Measurements from ENCODE around the gene HLCS. TPM values are rescaled to one million over a fixed set of nuclear protein-coding genes. Genes with fewer than 3 reads are reported as not detected.

Gene HLCS
- total RNA-seq, 4 donors from 2014 or later: 20.0 to 75.4 (median 32.8) TPM

GRCh38 chr21:36828208-36828607 is 138.3 kb downstream of the HLCS start:
- intact Hi-C loops (cut with DNase I; ENCODE audit: low total_unique reads) (no loop called here), in situ Hi-C loops (cut with MboI; ENCODE audit: low pct_ligation_motif_present in 1 of 4, low pct_unique_long_range_greater_than_20kb in 1 of 4, low sequenced_read_pairs in 3 of 4) (no loop called here)
- Histone ChIP-seq H3K4me3 (no peak overlapping the region), H3K27ac (no peak overlapping the region), H3K4me1 (no peaks in the 10 kb centered on the region), H3K27me3 (no peaks in the 10 kb centered on the region), H3K36me3 (no peaks in the 10 kb centered on the region), H3K9me3 (no peaks in the 10 kb centered on the region)
- 93% methylated on average over 3 of the region's 3 CpGs for WGBS, 2 donors (ENCODE audit: low coverage in 1 of 2)
- DNase-seq: no peak
- TF ChIP-seq EP300 (IDR thresholded peaks at IDR 0.05; ENCODE audit: low read depth) (no peak), CTCF (IDR thresholded peaks at IDR 0.05) (no peak), POLR2AphosphoS5 (IDR thresholded peaks at IDR 0.05) (no peak), POLR2A (IDR thresholded peaks at IDR 0.05) (no peak)

GRCh38 chr21:36825658-36826057 is 140.8 kb downstream of the HLCS start:
- TF ChIP-seq POLR2A (IDR thresholded peaks at IDR 0.05): no peak
- Histone ChIP-seq H3K36me3 (no peaks in the 10 kb centered on the region), H3K27ac (no peak overlapping the region), H3K4me3 (no peak overlapping the region), H3K27me3 (no peaks in the 10 kb centered on the region), H3K4me1 (no peaks in the 10 kb centered on the region), H3K9me3 (no peaks in the 10 kb centered on the region)
- intact Hi-C loops (cut with DNase I; ENCODE audit: low total_unique reads) (no loop called here), in situ Hi-C loops (cut with MboI; ENCODE audit: low pct_ligation_motif_present in 1 of 4, low pct_unique_long_range_greater_than_20kb in 1 of 4, low sequenced_read_pairs in 3 of 4) (no loop called here)
- no peak for DNase-seq
- 79 to 91% methylated on average over 2 to 5 of the region's 5 CpGs for WGBS, 2 donors (ENCODE audit: low coverage in 1 of 2)

- whole genome bisulfite sequencing, 2 donors (ENCODE audit: low coverage in 1 of 2): 82% methylated on average over 7 of the region's 7 CpGs; no CpG with 5 or more reads in 1 of the 2 donors
- intact Hi-C loops (cut with DNase I; ENCODE audit: low total_unique reads): no loop called here
- Histone ChIP-seq H3K27me3 (no peaks in the 10 kb centered on the region), H3K9me3 (no peaks in the 10 kb centered on the region), H3K4me3 (no peak overlapping the region), H3K4me1 (no peaks in the 10 kb centered on the region), H3K36me3 (no peaks in the 10 kb centered on the region), H3K27ac (no peak overlapping the region)
- TF ChIP-seq CTCF (IDR thresholded peaks at IDR 0.05) (no peak), POLR2AphosphoS5 (IDR thresholded peaks at IDR 0.05) (no peak), POLR2A (IDR thresholded peaks at IDR 0.05) (no peak), EP300 (IDR thresholded peaks at IDR 0.05; ENCODE audit: low read depth) (no peak)
- DNase-seq: no peak
- in situ Hi-C loops (cut with MboI; ENCODE audit: low pct_ligation_motif_present in 1 of 4, low pct_unique_long_range_greater_than_20kb in 1 of 4, low sequenced_read_pairs in 3 of 4): no loop called here
These were observed 145.5 kb downstream of the HLCS start for GRCh38 chr21:36821032-36821299.

- WGBS, 2 donors (ENCODE audit: low coverage in 1 of 2): 68% methylated on average over 18 of the region's 27 CpGs; no CpG with 5 or more reads in 1 of the 2 donors
- intact Hi-C loops (cut with DNase I; ENCODE audit: low total_unique reads): no loop called here
- TF ChIP-seq POLR2A (IDR thresholded peaks at IDR 0.05) (no peak), EP300 (IDR thresholded peaks at IDR 0.05; ENCODE audit: low read depth) (no peak), CTCF (IDR thresholded peaks at IDR 0.05) (no peak), POLR2AphosphoS5 (IDR thresholded peaks at IDR 0.05) (no peak)
These were observed 146.1 kb downstream of the HLCS start for GRCh38 chr21:36820176-36821031.

More at GRCh38 chr21:36820176-36821031, 146.1 kb downstream of the HLCS start:
- H3K27me3 ChIP-seq: no peaks in the 10 kb centered on the region
- DNase-seq: no peak
- in situ Hi-C loops (cut with MboI; ENCODE audit: low pct_ligation_motif_present in 1 of 4, low pct_unique_long_range_greater_than_20kb in 1 of 4, low sequenced_read_pairs in 3 of 4): no loop called here
- H3K4me3 ChIP-seq: no peak overlapping the region
- H3K9me3 ChIP-seq: no peaks in the 10 kb centered on the region
- no peaks in the 10 kb centered on the region for H3K36me3 ChIP-seq
- H3K27ac ChIP-seq: no peak overlapping the region
- H3K4me1 ChIP-seq: no peaks in the 10 kb centered on the region
